ENCODE data around the gene KL.
A peak's percentile ranks its signal among the peaks of the same experiment; 100 is the strongest.

Gene KL

DNA sequence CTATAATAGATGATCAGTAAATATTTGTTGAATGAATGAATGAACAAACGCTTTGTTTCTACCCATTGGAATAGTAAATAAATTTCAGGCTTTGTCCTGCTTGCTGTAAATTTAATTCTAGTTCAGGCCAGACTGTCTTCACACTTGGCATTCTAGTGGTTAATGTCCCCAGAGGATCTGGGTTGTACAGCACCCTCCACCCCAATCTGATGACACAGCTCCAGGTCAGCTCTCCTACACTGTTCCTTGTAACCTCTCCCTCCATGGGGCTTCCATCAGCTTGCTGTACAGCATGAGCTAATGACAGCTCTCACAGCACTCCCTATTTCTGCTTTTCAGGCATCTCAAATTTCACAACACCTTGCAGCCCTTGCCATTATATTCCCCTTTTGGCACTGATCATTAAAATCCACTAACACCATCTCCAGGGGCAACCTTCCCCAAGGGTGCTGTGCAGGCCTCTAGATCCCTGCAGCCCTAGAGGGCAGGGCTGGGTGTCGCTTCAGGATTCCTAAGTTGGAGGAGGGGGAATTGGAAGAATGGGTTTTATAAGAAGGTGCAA lies 12.7 kb upstream of the KL start:
- no peak for DNase-seq (ENCODE audit: low spot score)

DNA sequence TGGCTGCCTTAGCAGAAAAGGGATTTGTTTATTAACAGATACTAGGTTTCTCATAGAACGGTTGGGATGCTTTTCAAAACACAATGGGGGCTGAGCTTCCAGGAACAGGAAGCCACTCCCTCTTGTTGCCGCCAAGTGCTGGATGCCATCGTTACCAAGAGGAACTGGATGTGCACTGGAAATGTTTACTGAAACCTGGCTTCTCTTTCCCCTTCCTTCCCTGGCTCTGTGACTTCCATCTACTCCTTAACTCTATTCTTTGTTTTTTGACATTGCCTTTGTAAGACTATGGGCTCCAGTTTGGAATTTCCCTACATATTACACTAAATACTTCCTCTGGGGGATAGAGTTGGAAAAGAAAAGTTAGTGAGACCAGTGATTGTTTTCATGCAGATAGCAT lies 11.7 kb upstream of the KL start:
- no peak for DNase-seq (ENCODE audit: low spot score)

DNA sequence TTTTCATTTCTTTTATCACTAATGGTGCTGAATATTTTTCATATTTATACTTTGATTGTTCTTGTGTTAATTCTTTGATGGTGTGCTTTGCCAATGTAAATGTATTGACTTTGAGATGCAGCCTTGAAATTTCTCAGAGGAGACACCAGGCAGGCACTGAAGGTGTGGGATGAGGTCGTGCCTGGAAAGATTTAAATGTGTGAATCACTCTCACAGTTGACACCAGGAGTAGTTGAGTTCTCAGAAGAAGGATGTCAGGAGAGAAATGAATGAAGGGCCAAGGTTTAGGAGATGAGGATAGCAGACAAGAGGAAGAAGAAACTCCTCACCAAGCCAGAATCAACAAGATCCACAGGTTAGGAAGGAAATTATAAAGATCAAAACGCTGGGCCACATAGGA lies 10.1 kb upstream of the KL start:
- no peak for DNase-seq (ENCODE audit: low spot score)

DNA sequence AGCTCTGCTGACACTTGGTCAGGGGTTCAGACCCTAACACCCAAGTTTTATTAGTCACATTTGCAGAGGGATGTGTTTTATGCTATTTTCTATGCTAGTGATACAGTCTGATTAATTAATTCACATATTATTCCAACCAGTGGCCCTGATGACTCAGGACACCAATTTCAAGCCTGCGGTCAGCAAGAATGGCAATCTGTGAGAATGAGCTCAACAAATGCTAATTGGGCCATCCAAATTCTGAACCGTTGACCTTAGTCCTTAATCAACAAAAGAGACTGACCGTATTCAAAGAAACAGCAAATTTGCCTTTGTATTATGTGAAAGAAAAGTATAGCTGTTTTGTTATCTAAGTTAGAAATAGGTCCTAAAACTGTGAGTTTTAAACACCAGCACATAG lies 9.6 kb upstream of the KL start:
- DNase-seq (ENCODE audit: low spot score): no peak

DNA sequence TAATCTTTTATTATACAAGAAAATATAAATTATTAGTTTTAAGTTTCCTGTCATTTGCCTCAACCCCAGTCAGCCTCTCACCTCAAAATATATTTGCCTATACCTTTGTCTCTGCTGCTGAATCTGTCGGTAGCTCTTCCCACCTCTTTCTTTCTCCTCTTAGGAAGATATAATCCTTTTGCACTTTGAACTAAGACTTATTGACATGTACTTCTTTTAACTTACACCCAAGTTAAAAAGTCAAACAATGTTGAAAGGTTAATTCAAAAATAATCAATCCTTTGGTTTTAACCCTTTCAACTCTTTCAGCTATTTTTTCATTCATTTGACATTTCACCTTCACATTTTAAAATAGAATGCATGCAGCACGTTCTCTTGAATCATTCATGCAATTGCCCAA lies 9.0 kb upstream of the KL start:
- no peak for DNase-seq (ENCODE audit: low spot score)

DNA sequence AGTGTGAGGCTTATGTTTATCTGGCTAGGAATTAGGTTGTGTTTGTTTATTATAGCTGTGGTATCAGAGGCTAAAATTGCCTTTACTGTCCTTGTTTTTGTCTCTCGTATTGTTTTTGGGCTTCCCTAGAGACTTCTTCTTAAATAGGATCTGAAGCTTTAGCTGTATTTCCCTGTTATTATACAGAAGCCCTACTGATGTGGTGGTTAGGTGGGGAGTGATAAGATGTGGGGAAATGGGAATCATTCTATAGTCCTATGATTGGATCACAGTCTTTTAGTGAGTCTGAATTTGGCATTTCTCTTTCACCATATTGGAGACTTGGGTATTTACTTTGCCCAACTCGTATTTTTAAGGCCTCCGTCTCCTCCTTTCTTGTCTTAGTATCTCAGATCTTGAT lies 8.3 kb upstream of the KL start:
- no peak for DNase-seq (ENCODE audit: low spot score)

DNA sequence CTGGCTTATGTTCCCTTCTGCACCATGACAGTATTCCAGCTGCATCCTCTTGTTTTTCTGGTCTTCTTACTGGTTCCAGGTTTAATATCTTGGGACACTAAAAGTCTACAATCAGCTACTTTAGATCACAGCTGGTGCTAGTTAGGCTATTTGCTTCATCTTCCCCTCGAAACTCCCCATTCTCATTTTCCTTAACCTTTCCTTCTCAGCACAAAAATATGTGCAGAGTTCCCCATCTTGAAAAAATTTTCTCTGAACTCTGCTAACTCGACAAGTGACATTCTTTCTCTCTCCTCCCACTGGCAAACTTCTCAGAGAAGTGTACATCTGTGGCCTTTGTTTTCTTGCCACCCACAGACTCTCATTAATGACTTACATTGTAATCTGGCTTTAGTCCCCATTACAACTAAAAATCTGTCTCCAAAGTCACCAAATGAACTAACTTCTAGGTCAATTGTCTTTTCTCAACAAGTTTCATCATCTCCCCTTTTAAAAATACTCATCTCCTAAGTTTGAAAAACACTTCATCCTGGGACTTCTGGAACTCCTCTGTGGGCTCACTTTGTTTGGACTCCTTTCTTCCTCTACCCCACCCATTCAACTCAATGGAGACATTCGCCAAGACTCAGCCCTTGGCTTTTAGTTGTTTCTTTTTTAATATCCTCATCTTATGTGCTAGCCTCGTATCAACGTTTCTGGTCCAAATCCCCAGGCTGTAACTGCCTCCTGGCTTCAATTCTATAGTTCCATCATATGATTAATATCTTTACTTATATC lies 7.1 kb upstream of the KL start:
- DNase-seq (ENCODE audit: low spot score): no peak

DNA sequence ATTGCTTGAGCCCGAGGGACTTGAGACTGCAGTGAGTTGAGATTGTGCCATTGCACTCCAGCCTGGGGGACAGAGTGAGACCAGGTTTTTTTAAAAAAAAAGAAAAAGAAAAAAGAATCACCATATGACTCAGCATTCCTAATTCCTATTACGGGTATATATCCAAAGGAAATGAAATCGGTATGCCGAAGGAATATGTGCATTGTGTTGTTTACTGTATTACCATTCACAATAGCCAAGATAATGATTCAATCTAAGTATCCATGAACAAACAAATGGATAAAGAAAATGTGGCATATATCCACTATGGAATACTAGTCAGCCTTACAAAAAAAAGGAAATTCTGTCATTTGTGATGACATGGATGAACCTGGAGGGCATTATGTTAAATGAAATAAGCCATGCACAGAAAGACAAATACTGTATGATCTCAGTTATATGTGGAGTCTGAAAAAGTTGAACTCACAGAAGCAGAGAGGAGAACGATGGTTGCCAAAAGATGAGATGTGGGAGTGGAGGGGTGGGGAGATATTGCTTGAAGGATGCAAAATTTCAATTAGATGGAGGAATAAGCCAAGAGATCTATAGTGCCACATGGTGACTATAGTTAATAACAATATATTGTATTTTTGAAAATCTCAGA lies 4.3 kb upstream of the KL start:
- no peak for DNase-seq (ENCODE audit: low spot score)

DNA sequence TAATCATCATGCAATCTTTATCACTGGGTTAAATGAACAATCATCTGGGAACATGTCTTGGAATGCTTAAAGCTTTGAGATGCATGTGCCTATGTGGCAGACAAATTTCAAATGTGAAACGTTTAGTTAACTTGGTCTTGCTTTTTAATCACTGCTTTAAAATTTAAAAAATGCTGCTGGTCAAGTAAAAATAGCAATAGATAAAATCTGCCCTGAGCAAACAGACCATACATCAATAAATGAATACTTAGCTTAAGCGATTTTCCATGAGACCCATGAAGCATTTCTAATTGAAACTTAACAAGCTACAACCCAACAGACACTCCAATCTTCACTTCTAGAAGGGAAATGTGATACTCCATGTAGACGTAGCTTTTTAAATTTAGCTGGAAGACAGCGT lies 1.9 kb upstream of the KL start:
- DNase-seq (ENCODE audit: low spot score): no peak

DNA sequence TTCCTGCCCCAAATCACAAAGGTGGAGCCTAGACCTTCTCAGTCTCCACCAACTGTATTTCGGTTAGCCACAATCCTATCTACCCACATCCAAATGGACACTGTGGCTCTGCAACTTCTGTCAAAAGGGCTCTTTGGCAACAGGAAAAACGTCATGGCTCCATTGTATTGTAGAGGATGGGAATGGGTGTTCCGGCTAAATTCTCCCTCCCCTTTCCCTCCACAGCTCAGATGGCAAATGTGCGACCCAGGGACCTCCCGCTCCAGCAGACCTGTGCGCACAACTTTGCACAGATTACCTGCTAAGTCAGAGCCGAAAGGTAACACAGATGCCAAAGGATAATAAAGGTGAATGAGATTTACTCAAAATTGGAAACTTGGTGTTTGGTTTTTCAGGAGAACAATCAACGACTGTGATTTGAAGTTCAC lies 968 bp upstream of the KL start:
- DNase-seq (ENCODE audit: low spot score): no peak

DNA sequence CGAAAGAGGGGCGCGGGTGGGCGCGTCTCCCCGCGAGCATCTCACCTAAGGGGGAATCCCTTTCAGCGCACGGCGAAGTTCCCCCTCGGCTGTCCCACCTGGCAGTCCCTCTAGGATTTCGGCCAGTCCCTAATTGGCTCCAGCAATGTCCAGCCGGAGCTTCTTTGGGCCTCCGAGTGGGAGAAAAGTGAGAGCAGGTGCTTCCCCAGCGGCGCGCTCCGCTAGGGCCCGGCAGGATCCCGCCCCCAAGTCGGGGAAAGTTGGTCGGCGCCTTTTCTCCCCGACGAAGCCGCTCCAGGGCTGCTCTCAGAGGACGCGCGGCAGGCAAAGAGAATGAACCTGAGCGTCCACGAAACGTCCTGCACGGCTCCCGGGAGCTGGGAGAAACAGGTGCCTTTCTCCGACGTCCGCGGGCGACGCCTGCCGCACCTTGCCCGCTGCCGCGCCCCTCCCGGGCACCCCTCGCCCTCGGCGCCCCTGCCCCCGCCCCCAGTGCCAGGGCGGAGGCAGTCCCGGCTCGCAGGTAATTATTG lies 366 bp upstream of the KL start:
- no peak for DNase-seq (ENCODE audit: low spot score)

DNA sequence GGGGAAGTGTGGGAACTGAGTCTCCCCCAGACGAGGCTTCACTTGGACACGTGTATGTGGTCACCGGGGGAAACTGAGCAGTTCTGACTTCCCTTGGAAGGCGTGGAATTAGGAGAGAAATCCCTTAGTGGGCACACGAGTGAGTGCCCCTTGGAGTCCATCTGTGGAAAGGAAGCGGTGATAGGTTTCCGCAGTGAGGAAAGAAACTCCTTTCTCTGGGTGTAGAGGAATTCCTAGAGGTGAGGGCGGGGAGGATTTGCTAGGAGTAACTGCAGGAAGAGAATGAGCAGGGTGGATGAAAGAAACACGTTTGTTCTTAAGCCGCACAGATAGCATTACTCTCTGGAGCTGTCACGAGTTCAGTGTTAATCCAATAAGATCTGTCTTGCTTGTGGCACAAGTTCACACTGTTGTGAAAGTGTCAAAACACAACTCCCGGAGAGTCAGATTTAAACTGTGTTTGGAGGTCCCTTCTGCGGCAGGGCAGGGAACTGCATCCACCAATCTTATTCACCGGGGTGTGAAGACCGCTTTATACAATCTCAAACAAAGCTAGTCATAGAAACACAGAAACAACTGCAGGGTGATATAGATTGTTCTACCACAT lies 1.2 kb downstream of the KL start:
- DNase-seq (ENCODE audit: low spot score): no peak

DNA sequence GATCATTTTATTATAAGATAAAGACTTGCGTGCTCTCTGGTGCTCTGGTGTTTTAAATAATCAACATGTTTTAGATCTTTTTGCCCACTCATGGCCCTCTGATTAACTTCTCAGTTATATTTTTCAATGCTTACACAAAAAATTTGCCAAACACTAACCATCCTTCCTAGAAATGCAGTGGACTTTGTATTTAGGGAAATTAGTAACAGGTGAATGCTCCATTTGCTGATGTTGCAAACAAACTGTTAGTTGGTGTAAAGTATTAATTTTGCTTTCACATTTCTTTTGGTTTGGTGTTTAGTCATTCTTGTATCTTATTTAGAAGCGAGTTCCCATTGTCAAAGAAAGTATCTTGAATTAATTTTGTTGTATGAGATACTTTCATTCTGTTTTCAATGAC lies 2.7 kb downstream of the KL start:
- DNase-seq (ENCODE audit: low spot score): no peak

DNA sequence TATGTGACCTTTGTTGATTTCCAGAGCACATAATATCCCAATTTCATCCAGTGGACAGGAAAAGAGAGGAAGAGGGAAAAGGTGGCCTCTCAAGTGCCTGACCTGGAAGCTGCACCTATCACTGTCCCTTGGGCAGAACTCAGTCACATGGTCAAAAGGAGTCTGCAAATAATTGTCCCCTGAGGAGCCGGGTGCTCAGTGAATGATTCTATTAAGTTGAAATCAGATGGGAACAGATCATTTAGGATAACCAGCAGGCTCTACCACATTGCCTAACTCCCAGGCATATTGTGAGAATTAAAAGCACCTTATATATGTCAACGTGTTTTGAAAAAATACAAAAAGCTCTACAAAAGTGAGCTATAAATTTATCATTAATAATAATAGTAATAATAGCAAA lies 6.8 kb downstream of the KL start:
- DNase-seq (ENCODE audit: low spot score): peak; percentile 45

DNA sequence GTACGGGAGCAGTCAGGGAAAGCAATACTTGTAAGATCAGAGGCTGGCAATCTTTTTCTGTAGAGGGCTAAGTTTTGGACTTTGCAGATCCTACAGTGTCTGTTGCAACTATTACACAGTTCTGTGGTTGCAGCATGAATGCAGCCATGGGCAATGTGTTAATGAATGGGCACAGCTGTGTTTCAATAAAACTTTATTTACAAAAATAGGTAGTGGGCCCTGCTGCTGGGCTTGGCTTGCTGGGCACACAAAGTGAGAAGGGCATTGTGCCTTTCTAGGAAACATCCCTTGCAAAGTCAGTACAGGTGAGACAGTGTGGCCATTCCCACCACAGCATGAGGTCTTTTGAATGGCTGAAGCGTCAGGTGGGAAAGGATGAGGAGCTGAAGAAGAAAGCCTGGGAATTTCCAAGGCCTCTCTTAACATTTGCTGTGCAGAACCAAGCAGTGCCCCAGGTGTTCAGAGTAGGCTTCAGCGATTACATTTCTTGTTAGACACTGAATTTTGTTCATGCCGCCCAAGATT lies 9.1 kb downstream of the KL start:
- DNase-seq (ENCODE audit: low spot score): no peak

DNA sequence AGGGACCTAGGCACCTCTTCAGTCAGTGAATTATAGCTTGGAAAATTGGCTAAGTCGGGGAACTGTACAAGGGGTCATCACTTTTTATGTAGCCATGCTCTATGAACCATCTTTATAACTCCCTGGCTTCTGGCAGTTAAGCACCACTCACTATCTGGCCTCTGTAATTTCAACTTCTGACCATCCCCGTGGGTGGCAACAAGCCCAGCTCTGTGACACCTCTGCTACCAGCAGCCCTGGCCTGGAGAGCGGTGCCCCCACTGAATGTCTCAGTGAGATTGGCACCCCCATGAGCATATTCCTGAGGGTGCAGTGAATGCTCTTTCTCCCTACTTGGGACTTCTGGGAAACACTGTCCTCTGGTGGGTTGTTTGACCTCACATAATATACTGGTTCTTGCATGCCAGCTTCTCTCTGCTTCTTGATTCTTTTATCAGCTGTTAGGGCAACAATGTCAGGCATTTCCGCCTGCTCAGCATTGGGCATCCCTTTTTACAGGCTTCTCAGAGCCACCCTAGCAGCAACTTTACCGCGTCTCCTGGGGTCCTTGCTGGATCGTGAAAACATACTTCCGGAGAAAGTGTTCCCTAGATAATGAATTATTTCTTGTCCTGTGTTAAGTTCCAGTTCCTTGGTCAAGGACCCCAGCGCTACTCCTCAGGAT lies 10.4 kb downstream of the KL start:
- no peak for DNase-seq (ENCODE audit: low spot score)

DNA sequence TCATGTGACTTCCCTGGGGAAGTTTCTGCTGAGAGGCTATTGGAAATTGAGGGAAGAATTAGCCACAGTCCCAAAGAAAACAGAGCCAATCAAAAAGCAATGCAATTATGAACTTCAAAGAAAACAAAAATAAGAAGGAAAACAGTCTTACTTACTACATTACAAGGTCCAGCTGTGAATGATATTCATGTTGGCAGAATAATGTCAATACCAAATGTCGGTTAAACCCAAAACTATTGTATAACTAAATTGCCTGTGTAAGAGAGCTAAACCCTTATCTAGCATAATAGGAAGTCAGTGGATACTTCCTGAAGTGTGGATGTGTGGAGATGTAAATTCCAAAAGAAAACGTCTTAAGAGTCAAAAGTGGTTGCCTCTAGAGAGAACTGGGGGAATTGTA lies 12.4 kb downstream of the KL start:
- no peak for DNase-seq (ENCODE audit: low spot score)

DNA sequence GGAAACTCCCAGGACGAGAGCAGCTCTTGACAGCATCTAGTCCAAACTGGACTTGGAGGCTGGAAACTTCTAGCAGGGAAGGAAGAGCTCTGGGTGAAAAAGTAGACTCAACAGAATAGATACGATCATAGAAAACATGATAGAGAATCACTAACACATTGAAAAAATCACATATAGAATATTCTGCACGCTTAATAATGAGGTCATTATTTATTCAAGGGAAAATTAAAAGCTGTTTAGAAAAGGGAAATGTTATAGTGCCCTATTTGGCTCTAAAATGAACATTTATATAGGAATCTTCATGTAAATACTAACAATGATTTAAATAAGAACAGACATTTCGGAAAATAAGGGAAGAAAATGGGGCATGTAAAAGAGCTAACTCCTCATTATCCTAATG lies 15.1 kb downstream of the KL start:
- no peak for DNase-seq (ENCODE audit: low spot score)

DNA sequence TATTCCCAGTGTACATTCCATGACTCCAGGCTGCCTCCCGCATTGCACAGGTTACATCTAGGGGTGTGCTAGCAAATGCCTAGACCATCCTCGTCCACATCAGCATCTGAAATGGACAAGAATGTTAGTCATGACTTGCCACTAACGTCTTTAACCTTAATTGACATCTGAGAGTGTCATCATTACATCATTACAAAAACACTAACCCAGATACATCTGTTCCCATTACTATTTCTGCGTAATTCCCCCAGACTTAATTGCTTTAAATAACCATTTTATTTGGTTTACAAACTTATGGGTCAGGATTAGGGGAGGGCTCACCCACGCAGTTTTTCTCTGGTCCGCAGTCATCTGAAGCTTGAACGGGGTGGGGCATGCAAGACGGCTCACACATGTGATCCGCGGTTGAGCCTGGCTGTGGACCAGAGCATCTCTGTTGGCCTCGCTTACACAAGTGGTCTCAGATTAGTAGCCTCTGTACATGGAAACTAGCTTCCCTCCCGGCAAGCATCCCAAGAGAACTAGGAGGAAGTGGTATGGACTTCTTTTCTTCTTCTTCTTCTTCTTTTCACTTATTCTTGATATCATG lies 15.9 kb downstream of the KL start:
- DNase-seq (ENCODE audit: low spot score): no peak

DNA sequence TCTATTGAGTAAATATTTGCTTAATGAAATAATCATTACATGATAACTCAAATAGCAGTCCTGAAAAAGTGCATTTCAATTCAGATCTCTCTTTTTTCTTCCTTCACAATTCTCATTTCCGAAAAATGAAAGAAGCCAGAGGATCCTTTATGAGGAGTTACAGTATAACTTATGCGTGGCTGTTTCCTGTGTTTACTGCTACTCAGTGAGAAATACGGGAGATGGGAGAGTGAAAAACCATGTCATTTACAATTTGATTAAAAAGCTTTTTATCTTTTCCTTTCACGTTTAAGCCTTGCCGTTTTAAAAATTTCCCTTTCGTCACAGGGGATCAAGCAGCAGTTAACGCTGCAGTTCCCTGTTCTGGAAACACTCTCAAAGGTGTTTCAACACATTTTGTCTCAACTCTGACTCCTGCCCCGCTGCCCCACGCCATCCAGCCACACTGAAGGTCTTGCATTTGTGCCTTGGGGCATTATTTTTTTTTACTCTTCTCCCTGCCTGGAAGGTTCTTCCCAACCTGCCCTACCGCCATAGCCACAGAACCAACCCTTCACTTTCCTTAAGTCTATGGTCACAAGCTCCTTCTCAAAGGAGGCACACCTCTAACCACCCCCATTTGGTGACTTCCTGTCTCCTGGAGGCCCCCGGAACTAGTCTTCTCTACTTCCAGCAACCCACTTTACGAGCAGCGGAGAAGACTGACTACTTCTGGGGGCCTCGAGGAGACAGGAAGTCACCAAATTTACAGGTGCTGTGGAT lies 17.0 kb downstream of the KL start:
- no peak for DNase-seq (ENCODE audit: low spot score)

DNA sequence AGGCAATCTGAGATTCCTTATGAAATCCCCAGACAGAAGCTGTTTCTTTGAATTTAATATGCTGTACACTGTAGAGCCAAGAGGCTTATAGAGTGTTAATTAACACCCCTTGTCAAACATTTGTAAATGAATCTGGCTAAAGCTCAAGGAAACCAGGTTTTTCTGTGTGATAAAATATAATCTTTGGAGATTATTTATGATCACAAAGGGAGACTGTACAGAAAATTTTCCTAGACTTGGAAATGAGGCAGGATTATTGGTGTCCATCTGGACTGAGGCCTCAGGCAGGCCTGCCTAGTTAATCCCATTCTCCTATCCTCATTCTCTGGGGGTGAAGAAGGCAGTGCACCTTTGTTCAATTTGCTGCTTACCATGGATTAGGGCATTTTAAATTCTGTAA lies 17.8 kb downstream of the KL start:
- DNase-seq (ENCODE audit: low spot score): no peak
